Type B pancreatic cell (in vitro differentiated cells): Measurements from ENCODE around the gene CD34. TPM values are rescaled to one million over a fixed set of nuclear protein-coding genes. Genes with fewer than 3 reads are reported as not detected.

Experiments
- DNase-seq: peaks from one replicate; pipeline ENCODE4 v3.0.0; 2021; ENCODE audit warnings: mixed read lengths; ENCODE audit not compliant: unreplicated experiment; ENCODE audit errors: extremely low spot score
- H3K27ac Mint-ChIP-seq: 2 replicates; pipeline ENCODE4 v1.8.0; 2021; ENCODE audit warnings: mild to moderate bottlenecking, mixed read lengths
- H3K27me3 Mint-ChIP-seq: 2 replicates; pipeline ENCODE4 v1.8.0; 2021; ENCODE audit warnings: mixed read lengths
- H3K36me3 Mint-ChIP-seq: 2 replicates; pipeline ENCODE4 v1.8.0; 2021; ENCODE audit warnings: mixed read lengths
- H3K4me1 Mint-ChIP-seq: one replicate; pipeline ENCODE4 v1.8.0; 2021; ENCODE audit warnings: mixed read lengths; ENCODE audit not compliant: unreplicated experiment
- H3K4me3 Mint-ChIP-seq: 2 replicates; pipeline ENCODE4 v1.8.0; 2021; ENCODE audit warnings: mild to moderate bottlenecking, mixed read lengths
- H3K9me3 Mint-ChIP-seq: 2 replicates; pipeline ENCODE4 v1.8.0; 2021; ENCODE audit warnings: mixed read lengths
- CTCF ChIP-seq: fragments of 200-600 bp; sonication (generic); conservative IDR thresholded peaks from 2 replicates; pipeline ENCODE4 v1.5.0; 2021; ENCODE audit warnings: antibody characterized with exemption, mild to moderate bottlenecking
- total RNA-seq: library from RNA; stranded (reverse); gene quantifications from 2 replicates; pipeline ENCODE4 v1.2.1, GENCODE V29; 2021; ENCODE audit warnings: low replicate concordance

The CD34 gene
- total RNA-seq, 1 donor from 2014 or later = 0.34 TPM

- H3K9me3 Mint-ChIP-seq = no peaks in the 10 kb centered on the region
- H3K36me3 Mint-ChIP-seq = no peaks in the 10 kb centered on the region
- no peak for TF ChIP-seq CTCF
- no peak overlapping the region for H3K4me3 Mint-ChIP-seq
- DNase-seq = no peak
- peaks cover 79% of the 10 kb centered on the region for H3K27me3 Mint-ChIP-seq
- H3K27ac Mint-ChIP-seq = no peak overlapping the region
- no peaks in the 10 kb centered on the region for H3K4me1 Mint-ChIP-seq
Observed at GRCh38 chr1:207956986-207957385, 46.1 kb upstream of the CD34 start.

GRCh38 chr1:207954104-207954503 is 43.2 kb upstream of the CD34 start:
- H3K27ac Mint-ChIP-seq = no peak overlapping the region
- peaks cover 58% of the 10 kb centered on the region for H3K27me3 Mint-ChIP-seq
- H3K4me3 Mint-ChIP-seq = no peak overlapping the region
- no peaks in the 10 kb centered on the region for H3K36me3 Mint-ChIP-seq
- H3K9me3 Mint-ChIP-seq = no peaks in the 10 kb centered on the region
- no peak for TF ChIP-seq CTCF
- DNase-seq = no peak
- H3K4me1 Mint-ChIP-seq = no peaks in the 10 kb centered on the region

GRCh38 chr1:207952617-207953542 is 42.0 kb upstream of the CD34 start:
- Mint-ChIP-seq H3K4me1 (no peaks in the 10 kb centered on the region), H3K36me3 (no peaks in the 10 kb centered on the region), H3K4me3 (no peak overlapping the region), H3K27ac (no peak overlapping the region), H3K9me3 (no peaks in the 10 kb centered on the region), H3K27me3 (peaks cover 46% of the 10 kb centered on the region)
- no peak for TF ChIP-seq CTCF
- DNase-seq = no peak

GRCh38 chr1:207951652-207952051 is 40.7 kb upstream of the CD34 start:
- no peak for TF ChIP-seq CTCF
- H3K9me3 Mint-ChIP-seq = no peaks in the 10 kb centered on the region

GRCh38 chr1:207950750-207951149 is 39.8 kb upstream of the CD34 start:
- Mint-ChIP-seq H3K27me3 (peaks cover 28% of the 10 kb centered on the region), H3K9me3 (no peaks in the 10 kb centered on the region), H3K36me3 (no peaks in the 10 kb centered on the region), H3K27ac (no peak overlapping the region), H3K4me1 (no peaks in the 10 kb centered on the region), H3K4me3 (no peak overlapping the region)
- DNase-seq = no peak
- no peak for TF ChIP-seq CTCF

More at GRCh38 chr1:207951652-207952051, 40.7 kb upstream of the CD34 start:
- Mint-ChIP-seq H3K27me3 (peaks cover 37% of the 10 kb centered on the region), H3K4me1 (no peaks in the 10 kb centered on the region), H3K36me3 (no peaks in the 10 kb centered on the region), H3K4me3 (no peak overlapping the region), H3K27ac (no peak overlapping the region)
- DNase-seq = no peak
